Measurements from ENCODE around the gene ZNF641. TPM values are rescaled to one million over a fixed set of nuclear protein-coding genes. Genes with fewer than 3 reads are reported as not detected.

ZNF641 gene
- total RNA-seq, 1 experiment from 2014 or later, result 12.1 TPM

- TF ChIP-seq ZBTB33 (IDR thresholded peaks at IDR 0.05; ENCODE audit: extremely low read depth, insufficient replicate concordance, low read length) (no peak), SRF (IDR thresholded peaks at IDR 0.05; ENCODE audit: low read depth) (no peak), ATF3 (IDR thresholded peaks at IDR 0.05) (no peak), CEBPB (IDR thresholded peaks at IDR 0.05; ENCODE audit: low read depth) (no peak), SP1 (IDR thresholded peaks at IDR 0.05; ENCODE audit: low read depth) (no peak), YY1 (IDR thresholded peaks at IDR 0.05; ENCODE audit: extremely low read depth, insufficient replicate concordance, low read depth, low read length) (no peak), TCF7L2 (IDR thresholded peaks at IDR 0.05; ENCODE audit: borderline replicate concordance, extremely low read depth, insufficient read depth, insufficient read length) (no peak), ELF1 (IDR thresholded peaks at IDR 0.05; ENCODE audit: borderline replicate concordance, low read depth) (no peak), EGR1 (IDR thresholded peaks at IDR 0.05; ENCODE audit: low read depth) (no peak)
Observed at GRCh38 chr12:48388938-48389337, 38.2 kb upstream of the ZNF641 start (continued).

GRCh38 chr12:48388460-48388859, 37.7 kb upstream of the ZNF641 start:
- Histone ChIP-seq H3K27ac (ENCODE audit: low read depth, low read length) (no peak overlapping the region), H3K9me3 (ENCODE audit: control insufficient read depth in 1 of 2, insufficient read depth in 1 of 2, low read depth in 1 of 2, low read length in 2 of 2) (no peaks in the 10 kb centered on the region), H3K4me2 (ENCODE audit: low read length) (peak overlapping the region; percentile 19; the same call in 1 of the 2 replicates), H3K4me1 (ENCODE audit: control insufficient read depth in 1 of 2, insufficient read depth in 2 of 2, low read length in 2 of 2) (peaks cover 0 to 12% of the 10 kb centered on the region in 2 experiments; a peak in 3 of 4 replicates), H3K79me2 (ENCODE audit: insufficient read depth, low read length) (no peaks in the 10 kb centered on the region), H3K4me3 (replicated peaks in 1 of 2; ENCODE audit: low read depth in 1 of 2, low read length in 2 of 2) (no peak overlapping the region), H3K27me3 (ENCODE audit: insufficient read depth, low read length) (no peaks in the 10 kb centered on the region), H3K36me3 (ENCODE audit: control insufficient read depth in 1 of 2, insufficient read depth in 2 of 2, low read length in 2 of 2) (no peaks in the 10 kb centered on the region), H2AFZ (ENCODE audit: low read depth, low read length, poor library complexity, severe bottlenecking) (no peak overlapping the region), H4K20me1 (ENCODE audit: insufficient read depth) (no peaks in the 10 kb centered on the region), H3K9ac (ENCODE audit: low read length) (no peak overlapping the region), H3K9me2 (ENCODE audit: insufficient read depth) (no peaks in the 10 kb centered on the region)
- no peak for ATAC-seq
- no TSS peak for BruUV-seq (replicated peaks)
- TF ChIP-seq SIN3A (IDR thresholded peaks at IDR 0.05; ENCODE audit: low read depth), result no peak
- no peak for TF ChIP-seq SRF (IDR thresholded peaks at IDR 0.05; ENCODE audit: low read depth)
- TF ChIP-seq ZFX (IDR thresholded peaks at IDR 0.05), result no peak
- no peak for TF ChIP-seq RAD21 (IDR thresholded peaks at IDR 0.05; ENCODE audit: low read depth)
- no peak for TF ChIP-seq TCF7L2 (IDR thresholded peaks at IDR 0.05; ENCODE audit: borderline replicate concordance, extremely low read depth, insufficient read depth, insufficient read length)
- no peak for TF ChIP-seq EZH2 (IDR thresholded peaks at IDR 0.05)
- ChIA-PET POLR2A (no interaction called here), CTCF (no interaction called here), RAD21 (ENCODE audit: low non-redundant PET in 1 of 2, low total read pairs in 2 of 2, uncharacterized antibody in 2 of 2, unreplicated experiment in 2 of 2) (no interaction called here)
- intact Hi-C loops (cut with micrococcal nuclease), result no loop called here
- DNase-seq (ENCODE audit: low read depth, low spot score), result no peak
